Cardiac muscle cell (in vitro differentiated cells and primary cell): Measurements from ENCODE around the gene ADRM1. TPM values are rescaled to one million over a fixed set of nuclear protein-coding genes. Genes with fewer than 3 reads are reported as not detected.

Experiments used
- DNase-seq, 2 donors: peaks; one replicate each; pipeline versions ENCODE4 v3.0.0 to v3.0.0-alpha.2; 2010 to 2017; ENCODE audit warnings: low read depth in 1 of 2, low spot score in 1 of 2
- H3K27ac ChIP-seq: fragments of 200-600 bp; sonication (generic); 2 replicates; pipeline ENCODE4 v1.5.1; 2016
- H3K27me3 ChIP-seq: fragments of 200-600 bp; sonication (generic); 2 replicates; pipeline ENCODE4 v1.6.0; 2016; ENCODE audit warnings: control low read depth
- H3K36me3 ChIP-seq: fragments of 200-600 bp; sonication (generic); 2 replicates; pipeline ENCODE4 v1.5.1; 2016; ENCODE audit warnings: control low read depth
- H3K4me1 ChIP-seq: fragments of 200-600 bp; sonication (generic); 2 replicates; pipeline ENCODE4 v1.8.1; 2017; ENCODE audit warnings: low read depth, mild to moderate bottlenecking, mixed run types
- H3K4me3 ChIP-seq: fragments of 200-600 bp; sonication (generic); 2 replicates; pipeline ENCODE4 v1.5.1; 2016; ENCODE audit warnings: mild to moderate bottlenecking
- H3K9me3 ChIP-seq: fragments of 200-600 bp; sonication (generic); 2 replicates; pipeline ENCODE4 v1.5.1; 2017; ENCODE audit warnings: low read depth, mild to moderate bottlenecking, control low read depth
- CTCF ChIP-seq: IDR thresholded peaks from 2 replicates; pipeline ENCODE4 v1.5.1; 2012; ENCODE audit warnings: low read depth, mild to moderate bottlenecking, low read length
- polyA plus RNA-seq: library from polyadenylated mRNA; unstranded; fragments of >200 nt; fragmentation: Nextera tagmentation; extraction: Ambion mirVana; gene quantifications from 2 replicates; pipeline ENCODE4 v1.2.1, GENCODE V29; 2016
- total RNA-seq: library from RNA; depleted of rRNA; stranded (reverse); fragments of >200 nt; gene quantifications from 2 replicates; pipeline ENCODE4 v1.2.3, GENCODE V29; 2016

ADRM1 gene
- total and polyA plus RNA-seq, 2 experiments from 2014 or later = 128 to 160 TPM

- DNase-seq = no peak
- Histone ChIP-seq H3K4me1 (peaks cover 25% of the 10 kb centered on the region), H3K27ac (peak overlapping the region; percentile 91)
Measured at GRCh38 chr20:62355878-62356588, 53.2 kb downstream of the ADRM1 start.

GRCh38 chr20:62356589-62357186 lies 53.9 kb downstream of the ADRM1 start:
- Histone ChIP-seq H3K36me3 (no peaks in the 10 kb centered on the region), H3K27me3 (no peaks in the 10 kb centered on the region), H3K27ac (peak overlapping the region; percentile 91), H3K9me3 (no peaks in the 10 kb centered on the region), H3K4me3 (no peak overlapping the region), H3K4me1 (peaks cover 31% of the 10 kb centered on the region)
- no peak for DNase-seq
- TF ChIP-seq CTCF = no peak

More at GRCh38 chr20:62355878-62356588, 53.2 kb downstream of the ADRM1 start:
- TF ChIP-seq CTCF = no peak
- Histone ChIP-seq H3K36me3 (peaks cover 4% of the 10 kb centered on the region), H3K27me3 (no peaks in the 10 kb centered on the region), H3K4me3 (no peak overlapping the region), H3K9me3 (no peaks in the 10 kb centered on the region)

- no peak overlapping the region for H3K4me3 ChIP-seq
- TF ChIP-seq CTCF = no peak
- H3K36me3 ChIP-seq = no peaks in the 10 kb centered on the region
- H3K4me1 ChIP-seq = peaks cover 34% of the 10 kb centered on the region
- H3K27me3 ChIP-seq = no peaks in the 10 kb centered on the region
- DNase-seq = peak in 1 of 2 donors; percentile 63
- peak overlapping the region; percentile 91 for H3K27ac ChIP-seq
- no peaks in the 10 kb centered on the region for H3K9me3 ChIP-seq
Measured at GRCh38 chr20:62357187-62357667, 54.4 kb downstream of the ADRM1 start.

GRCh38 chr20:62357681-62358080 lies 54.9 kb downstream of the ADRM1 start:
- Histone ChIP-seq H3K4me3 (no peak overlapping the region), H3K36me3 (no peaks in the 10 kb centered on the region), H3K27me3 (no peaks in the 10 kb centered on the region), H3K4me1 (peaks cover 36% of the 10 kb centered on the region), H3K27ac (no peak overlapping the region), H3K9me3 (no peaks in the 10 kb centered on the region)
- DNase-seq = no peak
- TF ChIP-seq CTCF = no peak

Other genes starting within 250 kb of the ADRM1 start
- gene TAF4, start 237.1 kb upstream of the ADRM1 start, total RNA-seq = 8.8 and 21.1 TPM in 2 replicates
- gene TAF4, start 237.1 kb upstream of the ADRM1 start, polyA plus RNA-seq = 1.5 and 3.7 TPM in 2 replicates
- gene LSM14B, start 180.5 kb upstream of the ADRM1 start, total RNA-seq = 63.3 and 71.8 TPM in 2 replicates
- 6.5 and 7.5 TPM in 2 replicates for gene LSM14B, start 180.5 kb upstream of the ADRM1 start, polyA plus RNA-seq
- 333 and 442 TPM in 2 replicates for gene PSMA7, start 159.6 kb upstream of the ADRM1 start, total RNA-seq
- 386 and 505 TPM in 2 replicates for gene PSMA7, start 159.6 kb upstream of the ADRM1 start, polyA plus RNA-seq
- 25.7 and 38.7 TPM in 2 replicates for gene SS18L1, start 159.2 kb upstream of the ADRM1 start, total RNA-seq
- 2.5 and 3.2 TPM in 2 replicates for gene SS18L1, start 159.2 kb upstream of the ADRM1 start, polyA plus RNA-seq
- gene MTG2, start 120.0 kb upstream of the ADRM1 start, total RNA-seq = 23.4 and 32.9 TPM in 2 replicates
- 20.4 and 27.8 TPM in 2 replicates for gene MTG2, start 120.0 kb upstream of the ADRM1 start, polyA plus RNA-seq
- gene HRH3, start 82.7 kb upstream of the ADRM1 start, total RNA-seq = not detected in 2 replicates
- not detected in 2 replicates for gene HRH3, start 82.7 kb upstream of the ADRM1 start, polyA plus RNA-seq
- gene OSBPL2, start 64.5 kb upstream of the ADRM1 start, total RNA-seq = 33.5 and 43.4 TPM in 2 replicates
- 37.5 and 44.7 TPM in 2 replicates for gene OSBPL2, start 64.5 kb upstream of the ADRM1 start, polyA plus RNA-seq
- 103 and 162 TPM in 2 replicates for gene LAMA5, start 64.3 kb downstream of the ADRM1 start, total RNA-seq
- 168 and 214 TPM in 2 replicates for gene LAMA5, start 64.3 kb downstream of the ADRM1 start, polyA plus RNA-seq
- 839 and 997 TPM in 2 replicates for gene RPS21, start 84.1 kb downstream of the ADRM1 start, total RNA-seq
- gene RPS21, start 84.1 kb downstream of the ADRM1 start, polyA plus RNA-seq = 374 and 378 TPM in 2 replicates
- 15.5 and 17.9 TPM in 2 replicates for gene CABLES2, start 104.3 kb downstream of the ADRM1 start, total RNA-seq
- gene CABLES2, start 104.3 kb downstream of the ADRM1 start, polyA plus RNA-seq = 21.4 and 23.8 TPM in 2 replicates
- not detected in 2 replicates for gene RBBP8NL, start 124.5 kb downstream of the ADRM1 start, total RNA-seq
- not detected in 2 replicates for gene RBBP8NL, start 124.5 kb downstream of the ADRM1 start, polyA plus RNA-seq
- 79.0 and 103 TPM in 2 replicates for gene GATA5, start 173.0 kb downstream of the ADRM1 start, total RNA-seq
- gene GATA5, start 173.0 kb downstream of the ADRM1 start, polyA plus RNA-seq = 66.8 and 96.5 TPM in 2 replicates